GM12801 (cell line): ENCODE data around the gene NXPH2.

ENCODE experiments used
- CTCF ChIP-seq: IDR thresholded peaks from one replicate; pipeline ENCODE4 v1.5.1; 2011; ENCODE audit warnings: control low read depth; ENCODE audit not compliant: insufficient read length; ENCODE audit errors: extremely low read depth

NXPH2 gene

GRCh38 chr2:138727956-138728355 lies 52.2 kb downstream of the NXPH2 start:
- no peak for TF ChIP-seq CTCF

DNA sequence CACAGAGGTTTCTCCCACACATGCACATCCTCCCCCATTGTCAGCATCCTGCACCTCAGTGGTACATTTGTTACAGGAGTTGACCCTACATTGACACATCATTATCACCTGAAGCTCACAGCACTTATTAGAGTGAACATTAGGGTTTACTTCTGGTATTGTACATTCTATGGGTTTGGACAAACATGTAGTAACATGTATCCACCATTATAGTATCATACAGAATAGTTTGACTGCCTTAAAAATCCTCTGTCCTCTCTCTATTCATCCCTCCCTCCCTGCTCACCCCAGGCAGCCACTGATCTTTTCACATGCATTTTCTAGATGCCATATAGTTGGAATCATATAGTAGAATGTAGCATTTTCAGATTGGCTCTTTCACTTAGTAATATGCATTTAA lies 53.5 kb downstream of the NXPH2 start:
- no peak for TF ChIP-seq CTCF

DNA sequence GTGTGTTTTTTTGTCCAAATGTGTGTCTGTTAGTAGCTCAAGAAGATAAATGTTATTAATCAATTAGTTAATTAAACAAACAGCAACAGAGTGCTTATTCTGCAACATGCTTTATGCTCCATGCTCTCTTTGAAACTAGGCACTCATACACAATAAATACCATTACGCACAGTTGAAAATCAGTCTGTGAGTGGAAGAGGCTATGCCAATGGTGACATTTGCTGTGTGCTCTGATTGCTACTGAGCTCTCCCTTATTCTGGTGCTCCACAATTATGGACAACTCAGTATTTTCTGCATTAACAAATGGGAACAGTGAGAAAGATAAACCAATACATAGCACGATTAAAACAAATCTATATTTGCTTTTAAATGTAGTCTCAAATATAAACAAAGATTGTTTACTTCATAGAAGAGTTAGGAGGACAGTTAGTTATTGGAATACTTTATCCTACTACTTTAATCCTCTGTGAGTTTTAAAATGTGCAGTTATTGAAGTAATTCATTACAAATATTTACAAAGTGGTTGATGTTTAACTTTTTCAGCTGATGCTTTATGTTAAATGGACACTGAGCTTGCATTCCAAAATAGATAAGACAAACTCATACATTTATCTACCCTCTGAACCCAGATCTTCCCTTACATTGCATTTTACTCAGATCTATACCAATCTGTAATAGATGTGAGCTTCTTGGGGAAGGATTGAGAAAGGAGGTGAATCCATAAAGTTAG lies 55.3 kb downstream of the NXPH2 start:
- no peak for TF ChIP-seq CTCF

GRCh38 chr2:138724327-138724726 lies 55.9 kb downstream of the NXPH2 start:
- TF ChIP-seq CTCF, result no peak

GRCh38 chr2:138723196-138723987 lies 56.8 kb downstream of the NXPH2 start:
- TF ChIP-seq CTCF, result no peak

DNA sequence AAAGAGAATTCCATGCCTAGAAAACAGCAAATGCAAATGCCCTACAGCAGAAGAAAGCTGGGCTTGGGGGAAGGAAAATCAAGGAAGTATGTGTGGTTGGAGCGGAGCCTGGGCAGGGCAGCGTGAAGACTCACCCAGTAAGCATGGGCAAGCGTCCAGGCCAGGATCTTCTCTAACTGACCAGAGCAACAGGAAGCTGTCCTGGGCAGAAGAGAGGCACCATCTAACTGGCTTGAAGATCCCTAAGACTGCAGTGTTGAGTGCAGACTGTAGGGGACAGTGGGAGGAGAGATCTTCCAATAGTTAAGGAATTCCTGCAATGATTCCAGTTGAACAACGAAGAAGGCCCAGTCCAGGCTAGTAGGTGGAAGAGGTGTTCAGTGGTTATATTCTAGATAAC lies 57.9 kb downstream of the NXPH2 start:
- no peak for TF ChIP-seq CTCF

GRCh38 chr2:138720035-138720838 lies 60.0 kb downstream of the NXPH2 start:
- TF ChIP-seq CTCF, result no peak
